Stimulated activated CD4-positive, alpha-beta T cell treated with anti-CD3 and anti-CD28 coated beads, Interleukin-2, amount 100 ng/mL, for 24 hours (primary cell): ENCODE data around the gene B9D1.

Experiments used
- DNase-seq, 2 donors: peaks; one replicate each; pipeline ENCODE4 v3.0.0-alpha.2; 2020

The B9D1 gene

DNA sequence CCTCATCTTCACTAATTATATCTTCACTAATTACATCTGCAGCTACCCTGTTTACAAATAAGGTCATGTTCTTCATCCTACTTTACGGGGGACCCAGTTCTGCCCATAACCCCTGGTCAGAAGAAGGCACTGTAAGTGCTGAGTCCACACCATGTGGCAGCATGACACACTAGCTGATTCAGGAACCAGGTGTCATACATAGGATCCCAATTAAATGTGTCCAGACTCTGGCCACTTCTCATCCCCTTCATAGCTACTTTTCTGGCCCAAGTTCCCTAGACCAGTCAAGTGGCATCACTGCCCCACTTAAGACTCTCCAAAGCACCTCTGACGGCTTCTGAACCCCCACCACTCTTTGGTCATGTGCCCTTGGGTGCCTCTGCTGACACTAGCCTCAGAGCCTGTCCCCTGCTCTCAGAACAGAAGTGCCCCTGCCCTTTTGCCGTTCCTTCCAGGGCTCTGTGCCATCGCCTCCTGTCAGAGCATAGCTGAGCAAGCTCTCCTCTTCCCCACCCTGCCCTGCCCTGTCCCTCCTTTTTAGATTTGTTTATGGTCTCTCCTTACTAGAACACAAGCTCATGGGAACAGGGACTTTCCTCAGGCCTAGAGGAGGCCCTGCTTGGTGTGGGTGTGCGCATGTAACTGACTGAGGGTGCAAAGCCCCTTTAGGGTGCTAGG is 61.1 kb downstream of the B9D1 start:
- DNase-seq: no peak

DNA sequence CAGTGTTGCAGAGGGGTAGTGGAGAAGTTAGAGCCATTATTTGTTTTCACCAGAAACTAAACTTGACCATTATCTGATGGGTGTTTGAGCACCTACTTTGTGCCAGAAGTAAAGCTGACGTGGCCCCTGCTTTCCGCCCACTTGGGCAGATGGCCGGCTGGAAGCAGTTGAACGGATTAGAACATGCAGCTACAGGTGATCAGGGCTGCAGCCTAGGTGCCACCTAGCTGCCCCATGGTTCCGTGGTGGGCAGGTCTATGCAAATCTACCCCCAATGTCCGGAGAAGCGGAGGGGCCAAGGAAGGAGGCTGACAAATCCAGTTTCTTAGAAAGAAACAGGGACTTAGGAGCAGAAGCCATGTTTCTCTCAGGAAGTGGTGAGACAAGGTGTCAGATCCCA is 62.7 kb downstream of the B9D1 start:
- no peak for DNase-seq

DNA sequence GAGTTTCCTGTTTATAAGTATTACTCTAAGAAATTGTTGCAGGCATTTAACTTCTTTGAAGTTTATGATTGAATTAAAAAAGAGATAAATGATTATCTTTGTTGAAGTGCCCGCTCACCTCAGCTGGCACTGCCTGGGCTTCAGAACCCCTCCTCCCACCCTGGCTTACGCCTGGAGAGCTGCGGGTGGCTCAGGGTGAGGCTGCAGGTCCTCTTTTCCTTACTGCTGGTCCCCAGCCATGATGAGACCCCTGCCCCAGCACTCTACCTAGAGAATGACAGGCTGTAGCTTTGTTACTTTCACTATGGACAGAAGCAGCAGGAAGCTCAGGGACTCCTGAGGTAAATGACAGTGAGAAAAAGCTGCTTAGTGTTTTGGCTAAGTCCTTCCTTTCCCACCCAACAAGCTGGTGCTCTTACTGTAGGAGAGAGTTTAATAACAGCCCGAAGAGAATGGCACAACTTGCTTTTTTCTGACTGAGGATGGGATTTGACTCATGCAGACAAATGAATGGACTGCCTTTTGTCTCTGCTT is 63.2 kb downstream of the B9D1 start:
- DNase-seq: no peak

DNA sequence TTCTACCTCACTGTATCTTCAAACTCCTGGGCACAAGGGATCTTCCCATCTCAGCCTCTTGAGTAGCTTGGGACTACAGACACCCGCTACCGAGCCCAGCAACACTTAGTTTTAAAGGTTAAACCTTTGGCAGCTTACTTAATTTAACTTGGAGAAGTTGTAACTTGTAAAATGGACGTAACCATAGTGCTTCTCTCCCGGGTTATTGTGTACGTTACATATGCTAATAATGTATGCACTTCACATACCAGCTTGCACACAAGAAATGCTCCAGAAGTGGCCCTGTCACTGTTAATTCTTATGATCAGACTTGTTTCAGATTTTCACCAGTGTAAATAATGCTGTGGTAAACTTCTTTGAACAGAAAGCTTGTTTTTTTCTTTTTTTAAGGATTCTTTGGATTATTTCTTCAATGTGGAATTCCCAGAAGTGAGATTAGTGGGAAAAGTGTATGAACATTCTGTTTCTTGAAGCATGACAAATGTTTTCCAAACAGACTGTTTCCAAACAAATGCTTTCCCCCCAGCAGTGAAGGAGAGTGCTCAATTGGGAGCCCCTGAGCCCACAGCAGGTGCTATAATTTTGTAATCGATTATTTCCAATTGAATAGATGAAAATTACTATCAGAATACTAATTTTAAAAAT is 63.8 kb downstream of the B9D1 start:
- DNase-seq: no peak

DNA sequence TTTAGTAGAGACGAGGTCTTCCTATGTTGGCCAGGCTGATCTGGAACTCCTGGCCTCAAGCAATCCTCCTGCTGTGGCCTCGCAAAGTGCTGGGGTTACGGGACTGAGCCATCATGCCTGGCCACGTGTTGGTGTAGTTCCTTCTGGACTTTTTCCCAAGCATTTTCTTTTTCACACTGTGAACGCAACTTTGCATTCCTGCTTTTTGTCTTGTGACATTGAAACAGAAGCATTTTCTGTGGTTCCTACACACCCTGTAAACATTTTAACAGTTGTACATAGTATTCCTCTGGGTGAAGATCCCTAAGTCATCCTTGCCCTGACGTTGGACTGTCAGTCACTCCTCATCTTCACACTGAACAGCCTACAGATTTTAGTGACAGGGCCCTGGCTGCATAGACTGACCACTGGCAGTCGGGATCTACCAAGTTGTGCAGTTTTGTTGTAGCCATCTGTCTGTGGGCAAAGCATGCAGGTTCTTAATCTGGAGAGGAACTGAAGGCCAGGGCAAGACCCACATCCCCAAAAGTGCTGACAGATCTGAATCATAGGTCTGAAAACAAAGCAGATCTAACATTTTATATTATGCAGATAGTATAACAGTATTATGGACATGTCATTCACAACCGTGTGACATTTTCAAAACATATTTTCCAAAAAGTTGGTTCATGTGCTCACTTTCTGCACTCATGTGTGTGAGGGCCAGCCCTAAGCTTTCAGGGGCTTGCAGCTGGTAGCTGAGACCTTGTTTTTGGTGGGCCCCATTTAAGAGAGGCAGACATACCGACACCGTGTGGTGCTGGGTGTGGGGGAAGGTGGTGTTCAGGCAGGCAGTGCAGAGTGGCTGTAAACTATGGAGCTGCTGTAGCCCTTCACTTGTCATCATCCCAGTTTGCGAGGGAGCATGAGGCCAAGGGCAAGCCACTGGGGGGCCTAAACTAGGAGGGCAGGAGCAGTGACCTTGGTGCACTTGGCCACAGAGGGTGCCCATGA is 65.4 kb downstream of the B9D1 start:
- no peak for DNase-seq

DNA sequence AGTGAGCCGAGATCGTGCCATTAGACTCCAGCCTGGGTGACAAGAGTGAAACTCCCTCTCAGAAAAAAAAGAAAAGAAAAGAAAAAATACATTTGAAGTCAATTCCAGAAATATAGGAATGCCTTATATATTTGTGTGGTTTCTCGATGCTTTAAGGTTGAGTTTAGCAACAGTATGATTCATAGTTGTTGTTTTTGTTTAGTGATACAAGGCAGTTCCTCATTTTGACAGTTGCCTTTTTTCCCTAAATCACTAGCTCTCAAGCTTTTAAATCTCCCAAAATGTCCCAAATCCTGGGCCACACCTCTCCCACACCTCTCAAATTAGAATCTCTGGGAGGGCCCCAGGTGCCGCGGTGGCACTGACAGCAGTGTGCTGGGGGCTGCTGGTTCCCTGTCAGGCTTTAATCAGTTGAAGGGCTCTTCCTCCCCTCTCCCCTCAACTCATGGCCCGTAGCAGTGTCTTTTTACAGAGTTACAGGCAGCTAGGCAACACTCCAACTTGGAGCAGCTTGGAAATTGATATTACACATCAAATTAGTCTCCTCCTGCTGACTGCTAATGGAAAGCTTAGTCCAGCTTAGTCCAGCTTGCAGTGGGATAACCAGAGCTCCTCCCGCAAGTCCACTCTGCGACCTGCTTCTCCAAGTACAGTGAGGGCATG is 66.9 kb downstream of the B9D1 start:
- no peak for DNase-seq

DNA sequence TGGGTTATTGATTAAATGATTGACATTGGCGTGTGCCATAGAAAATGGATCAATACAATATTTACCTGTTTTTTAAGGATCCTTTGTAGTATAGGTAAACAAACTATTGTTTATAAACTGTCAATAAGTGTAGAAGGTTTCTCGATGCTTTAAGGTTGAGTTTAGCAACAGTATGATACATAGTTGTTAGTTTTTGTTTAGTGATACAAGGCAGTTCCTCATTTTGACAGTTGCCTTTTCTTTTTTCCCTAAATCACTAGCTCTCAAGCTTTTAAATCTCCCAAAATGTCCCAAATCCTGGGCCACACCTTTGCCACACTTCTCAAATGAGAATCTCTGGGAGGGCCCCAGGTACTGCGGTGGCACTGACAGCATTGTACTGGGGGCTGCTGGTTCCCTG is 68.1 kb downstream of the B9D1 start:
- no peak for DNase-seq
